Activated CD4-positive, alpha-beta T cell treated with anti-CD3 and anti-CD28 coated beads, Interleukin-2, amount 50 U/mL, for 24 hours (primary cell): ENCODE data around the gene ADAMTSL3.
"Not testable (repeated sequence)": the region's sequence is repeated elsewhere in the genome, so short reads cannot be mapped to it uniquely, and the experiment has no call there.

Experiments
- DNase-seq, 2 donors: peaks; one replicate each; pipeline ENCODE4 v3.0.0-alpha.2; 2020; ENCODE audit warnings: low read depth in 1 of 2, low spot score in 1 of 2

ADAMTSL3 gene

GRCh38 chr15:83747050-83747717 is 93.3 kb downstream of the ADAMTSL3 start:
- DNase-seq: no peak

GRCh38 chr15:83747718-83748110 is 93.8 kb downstream of the ADAMTSL3 start:
- DNase-seq: no peak

- no peak for DNase-seq
Observed at GRCh38 chr15:83753872-83754493, 100.1 kb downstream of the ADAMTSL3 start.

GRCh38 chr15:83757291-83757690 is 103.4 kb downstream of the ADAMTSL3 start:
- not testable (repeated sequence) for DNase-seq

- DNase-seq: no peak
Observed at GRCh38 chr15:83762367-83762766, 108.4 kb downstream of the ADAMTSL3 start.

DNA sequence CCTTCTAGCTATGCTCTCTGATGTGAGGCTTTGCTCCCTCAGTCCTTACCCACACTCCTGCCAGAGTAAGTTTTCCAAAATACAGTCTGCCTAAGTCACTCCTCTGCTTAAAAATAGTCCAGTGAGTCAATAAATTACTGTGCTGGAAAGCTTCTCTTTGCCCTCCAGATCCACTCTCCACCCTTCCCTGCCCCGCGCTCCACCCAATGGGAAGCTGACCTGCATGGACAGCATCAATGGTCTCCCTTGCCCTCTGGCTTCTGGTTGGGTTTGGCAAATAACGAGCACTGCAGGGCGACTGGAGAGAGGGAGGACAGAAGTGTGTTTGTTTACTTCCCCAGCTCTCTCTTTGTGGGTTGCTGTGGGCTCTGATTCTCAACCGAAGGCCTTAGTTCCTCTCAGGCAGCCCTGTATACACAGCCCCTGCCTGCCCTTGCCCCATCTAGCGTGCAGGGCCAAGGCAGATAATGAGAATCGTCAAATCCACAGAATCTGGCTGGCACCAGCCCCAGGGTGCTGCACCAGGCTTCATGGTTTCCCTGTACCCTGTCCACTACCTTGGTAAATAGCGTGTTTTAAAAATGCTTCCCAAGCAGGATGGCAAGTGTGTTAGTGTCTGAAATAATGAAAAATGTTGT is 110.4 kb downstream of the ADAMTSL3 start:
- DNase-seq: no peak

DNA sequence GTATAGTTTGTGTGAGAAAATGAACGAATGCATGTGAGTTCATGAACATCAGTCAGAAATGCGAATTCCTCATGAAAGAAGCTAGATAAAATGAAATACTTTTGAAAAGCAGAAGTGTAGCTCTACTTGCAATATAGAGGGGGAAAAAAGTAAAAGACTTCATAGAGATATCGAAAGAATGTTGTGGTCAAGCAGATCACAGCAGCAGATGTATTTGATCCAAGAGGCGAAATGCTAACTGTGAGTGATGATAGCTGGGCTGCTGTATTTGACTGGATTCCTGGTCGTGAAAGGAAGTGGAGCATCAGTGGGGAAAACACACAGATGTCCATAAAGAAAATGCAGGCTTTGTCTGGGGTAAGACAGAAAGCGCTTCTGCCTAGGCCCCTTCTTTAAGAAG is 112.4 kb downstream of the ADAMTSL3 start:
- DNase-seq: no peak

DNA sequence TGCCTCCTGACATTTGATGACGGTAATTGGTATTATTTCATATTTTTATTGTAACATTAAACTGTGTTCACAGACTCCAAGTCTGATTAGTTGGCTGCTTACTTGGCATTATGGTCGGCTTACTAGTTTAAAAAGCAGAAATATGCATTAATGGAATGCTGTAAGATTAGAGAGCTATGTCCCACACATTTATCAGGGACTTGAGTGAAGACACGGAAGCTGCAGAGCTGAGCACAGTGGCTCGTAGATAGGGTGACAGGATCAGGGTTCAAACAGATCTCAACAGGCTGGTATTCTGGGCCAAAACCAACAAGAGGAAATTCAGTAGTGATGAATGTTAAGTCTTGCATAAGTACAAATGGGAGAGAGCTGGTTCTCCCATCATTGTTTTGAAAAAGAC is 113.8 kb downstream of the ADAMTSL3 start:
- DNase-seq: no peak

- DNase-seq: no peak
Observed at GRCh38 chr15:83769411-83769999, 115.6 kb downstream of the ADAMTSL3 start.

GRCh38 chr15:83775738-83776137 is 121.8 kb downstream of the ADAMTSL3 start:
- DNase-seq: no peak

DNA sequence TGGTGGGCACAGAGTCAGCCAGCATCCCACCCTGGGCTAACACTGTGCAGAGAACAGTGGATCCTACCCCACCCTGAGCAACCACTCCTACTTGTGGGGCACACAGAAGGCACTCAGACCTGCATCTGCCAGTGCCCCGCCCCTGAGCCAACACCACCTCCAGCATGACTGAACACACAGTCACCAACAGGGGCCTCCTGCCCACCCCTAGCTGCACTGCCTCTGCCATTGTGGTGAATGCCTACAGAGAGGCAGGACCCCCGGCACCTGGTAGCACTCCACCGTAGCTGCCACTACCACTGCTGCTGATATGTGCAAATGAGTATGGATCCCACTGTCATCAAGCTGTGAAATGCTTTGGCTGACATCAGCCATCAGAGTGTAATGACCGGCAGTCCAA is 123.1 kb downstream of the ADAMTSL3 start:
- DNase-seq: no peak

- DNase-seq: no peak
Observed at GRCh38 chr15:83783227-83783626, 129.3 kb downstream of the ADAMTSL3 start.

- DNase-seq: no peak
Observed at GRCh38 chr15:83784975-83785374, 131.1 kb downstream of the ADAMTSL3 start.

DNA sequence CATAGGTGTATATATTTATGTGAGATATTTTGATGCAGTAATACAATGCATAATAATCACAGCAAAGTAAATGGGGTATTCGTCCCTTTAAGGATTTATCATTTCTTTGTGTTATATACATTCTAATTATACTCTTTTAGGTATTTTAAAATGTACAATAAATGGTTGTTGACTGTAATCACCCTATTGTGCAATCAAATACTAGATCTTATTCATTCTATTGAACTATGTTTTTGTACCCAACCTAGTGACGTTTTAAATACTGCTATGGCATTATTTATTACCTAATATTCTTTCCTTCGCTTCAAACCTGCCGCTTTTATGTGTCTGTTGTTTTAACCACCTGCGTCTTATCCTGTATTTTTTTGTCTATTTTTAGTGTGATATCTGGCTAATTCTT is 132.4 kb downstream of the ADAMTSL3 start:
- no peak for DNase-seq

DNA sequence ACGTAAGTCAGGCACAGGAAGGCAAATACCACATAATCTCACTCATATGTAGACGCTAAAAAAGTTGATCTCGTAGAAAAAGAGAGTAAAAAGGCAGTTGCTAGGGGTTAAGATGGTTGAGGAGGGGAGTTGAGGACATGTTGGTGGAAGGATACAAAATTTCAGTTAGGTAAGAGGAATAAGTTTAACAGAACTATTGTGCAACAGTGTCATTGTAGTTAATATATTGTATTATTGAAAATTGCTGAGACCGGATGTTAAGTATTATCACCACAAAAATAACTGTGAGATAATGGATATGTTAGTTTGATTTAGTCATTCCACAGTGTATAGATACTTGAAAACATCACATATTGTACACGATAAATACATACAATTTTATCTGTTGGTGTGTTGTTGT is 139.1 kb downstream of the ADAMTSL3 start:
- no peak for DNase-seq

DNA sequence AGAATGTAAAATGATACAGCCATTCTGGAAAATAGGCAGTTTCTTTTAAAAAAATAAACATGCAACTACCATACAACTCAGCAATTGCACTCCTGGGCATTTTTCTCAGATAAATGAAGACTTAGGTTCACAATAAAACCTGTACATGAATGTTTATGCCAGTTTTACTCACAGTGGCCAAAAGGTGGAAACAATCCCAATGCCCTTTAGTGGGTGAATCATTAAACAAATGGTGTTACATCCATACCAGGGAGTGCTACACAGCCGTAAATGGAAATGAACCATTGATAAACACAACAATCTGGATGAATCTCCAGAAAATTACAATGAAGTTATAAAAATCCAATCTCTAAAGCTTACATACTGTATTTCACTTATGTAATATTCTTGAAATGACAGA is 140.3 kb downstream of the ADAMTSL3 start:
- DNase-seq: no peak

GRCh38 chr15:83809345-83809744 is 155.4 kb downstream of the ADAMTSL3 start:
- no peak for DNase-seq

- DNase-seq: no peak
Observed at GRCh38 chr15:83810110-83810509, 156.2 kb downstream of the ADAMTSL3 start.

- no peak for DNase-seq
Observed at GRCh38 chr15:83813682-83814081, 159.8 kb downstream of the ADAMTSL3 start.

DNA sequence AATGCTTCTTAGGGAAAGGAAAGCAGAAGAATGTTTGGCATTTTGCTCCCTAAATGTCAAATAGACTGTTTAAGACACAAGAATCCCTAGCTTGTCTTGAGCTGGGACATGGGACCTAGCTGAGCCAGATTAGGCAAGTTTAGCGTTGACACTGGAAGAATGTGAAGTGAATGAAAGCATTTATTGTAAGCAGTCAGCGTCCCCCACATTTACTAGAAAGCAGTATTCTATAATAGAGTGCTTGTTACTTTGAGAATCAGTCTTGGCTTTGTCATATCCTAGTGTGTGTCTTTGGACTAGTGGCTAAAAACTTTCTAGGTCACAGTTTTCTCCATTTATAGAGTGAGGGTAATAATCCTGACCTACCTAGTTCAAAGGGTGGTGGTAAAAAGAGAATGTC is 161.6 kb downstream of the ADAMTSL3 start:
- no peak for DNase-seq

DNA sequence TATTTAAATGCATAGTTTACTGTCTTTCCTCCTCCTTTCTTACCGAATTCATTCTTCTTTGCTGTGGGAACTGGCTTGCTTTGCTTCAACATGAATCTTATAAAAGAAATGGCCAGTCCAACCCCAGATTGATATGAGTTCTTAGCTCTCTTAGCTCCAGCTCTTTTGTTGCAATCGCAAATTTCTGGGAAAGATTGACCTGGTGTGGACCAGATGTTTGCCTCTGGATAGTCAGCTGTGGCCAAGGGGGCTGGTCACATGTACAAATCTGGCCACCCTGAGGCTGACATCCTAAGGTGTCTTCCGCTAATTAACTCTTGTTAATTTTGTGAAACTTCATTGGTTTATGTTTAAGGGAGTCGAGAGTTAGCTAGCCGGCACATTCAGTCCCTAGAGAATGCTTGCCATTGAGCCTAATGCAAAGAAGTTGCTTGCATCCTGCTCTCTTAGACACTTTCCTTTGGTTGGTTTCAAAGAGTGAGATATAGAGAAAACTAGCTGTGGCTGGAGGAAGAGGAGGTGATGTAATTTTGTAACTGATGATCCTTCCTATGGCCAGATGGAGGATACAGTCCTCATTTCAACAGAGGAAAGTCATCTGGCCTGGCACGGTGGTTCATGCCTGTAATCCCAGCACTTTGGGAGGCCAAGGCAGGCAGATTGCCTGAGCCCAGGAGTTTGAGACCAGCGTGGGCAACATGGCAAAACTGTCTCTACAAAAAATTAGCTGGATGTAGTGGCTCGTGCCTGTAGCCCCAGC is 162.4 kb downstream of the ADAMTSL3 start:
- DNase-seq: no peak

- DNase-seq: no peak
Observed at GRCh38 chr15:83818591-83818990, 164.7 kb downstream of the ADAMTSL3 start.
